ENCODE measurements around the gene FGGY. TPM values are rescaled to one million over a fixed set of nuclear protein-coding genes. Genes with fewer than 3 reads are reported as not detected.

FGGY gene
- total and polyA plus RNA-seq, 11 donors, result 7.2 to 42.9 (median 32.0) TPM

- WGBS, 4 donors, result 38 to 61% (median 59%) methylated on average over 5 of the region's 5 CpGs
- intact Hi-C loops (cut with DNase I), result no loop called here
- H3K27ac ChIP-seq, result no peak overlapping the region
- ATAC-seq (no peak), DNase-seq (no peak)
- no peaks in the 10 kb centered on the region for H3K9me3 ChIP-seq
- H3K36me3 ChIP-seq, result no peaks in the 10 kb centered on the region
- no peaks in the 10 kb centered on the region for H3K27me3 ChIP-seq
- H3K4me3 ChIP-seq, result no peak overlapping the region
- TF ChIP-seq CTCF (IDR thresholded peaks at IDR 0.05), result no peak
- no peak for TF ChIP-seq POLR2A (IDR thresholded peaks at IDR 0.05)
- peaks cover 0 to 6% (median 0%) of the 10 kb centered on the region in 12 donors for H3K4me1 ChIP-seq
Measured at GRCh38 chr1:59543211-59543668, 246.3 kb downstream of the FGGY start.

- ATAC-seq, result no peak
- no peaks in the 10 kb centered on the region for H3K27me3 ChIP-seq
- DNase-seq, result no peak
- no peak overlapping the region for H3K27ac ChIP-seq
- 80 to 98% (median 96%) methylated on average over 3 of the region's 3 CpGs for WGBS, 4 donors
- intact Hi-C loops (cut with DNase I), result no loop called here
- TF ChIP-seq CTCF (IDR thresholded peaks at IDR 0.05), result no peak
- no peak for TF ChIP-seq POLR2A (IDR thresholded peaks at IDR 0.05)
- no peak overlapping the region for H3K4me3 ChIP-seq
- peaks cover 0 to 6% (median 0%) of the 10 kb centered on the region in 12 donors for H3K4me1 ChIP-seq
- H3K9me3 ChIP-seq, result no peaks in the 10 kb centered on the region
- no peaks in the 10 kb centered on the region for H3K36me3 ChIP-seq
Measured at GRCh38 chr1:59544615-59545293, 247.9 kb downstream of the FGGY start.

DNA sequence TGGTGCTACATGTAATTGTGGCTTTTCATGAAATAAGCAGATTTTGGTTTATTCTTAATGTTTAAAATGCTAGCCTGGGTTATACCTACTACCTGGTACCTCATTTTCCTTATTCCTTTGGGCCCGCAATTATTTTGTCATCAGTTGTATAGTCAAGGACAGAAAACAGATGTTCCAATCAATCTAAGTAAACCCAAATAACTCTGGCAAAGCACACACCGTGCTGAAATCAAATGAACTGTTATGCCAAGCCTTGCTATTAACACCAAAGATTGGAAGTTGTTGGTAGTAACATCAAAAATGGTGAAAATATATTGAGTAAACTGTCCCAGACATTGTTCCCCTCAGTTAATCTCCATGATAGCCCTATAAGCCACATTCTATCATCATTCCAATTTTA, 248.9 kb downstream of the FGGY start:
- DNase-seq, result no peak
- intact Hi-C loops (cut with DNase I), result no loop called here
- Histone ChIP-seq H3K36me3 (no peaks in the 10 kb centered on the region), H3K4me3 (no peak overlapping the region), H3K9me3 (no peaks in the 10 kb centered on the region), H3K27ac (no peak overlapping the region), H3K27me3 (no peaks in the 10 kb centered on the region), H3K4me1 (peaks cover 0 to 9% (median 0%) of the 10 kb centered on the region in 12 donors)
- WGBS, 4 donors, result 88 to 91% (median 90%) methylated on average over 2 of the region's 2 CpGs
- TF ChIP-seq CTCF (IDR thresholded peaks at IDR 0.05), result no peak
- TF ChIP-seq POLR2A (IDR thresholded peaks at IDR 0.05), result no peak
- ATAC-seq, result no peak

DNA sequence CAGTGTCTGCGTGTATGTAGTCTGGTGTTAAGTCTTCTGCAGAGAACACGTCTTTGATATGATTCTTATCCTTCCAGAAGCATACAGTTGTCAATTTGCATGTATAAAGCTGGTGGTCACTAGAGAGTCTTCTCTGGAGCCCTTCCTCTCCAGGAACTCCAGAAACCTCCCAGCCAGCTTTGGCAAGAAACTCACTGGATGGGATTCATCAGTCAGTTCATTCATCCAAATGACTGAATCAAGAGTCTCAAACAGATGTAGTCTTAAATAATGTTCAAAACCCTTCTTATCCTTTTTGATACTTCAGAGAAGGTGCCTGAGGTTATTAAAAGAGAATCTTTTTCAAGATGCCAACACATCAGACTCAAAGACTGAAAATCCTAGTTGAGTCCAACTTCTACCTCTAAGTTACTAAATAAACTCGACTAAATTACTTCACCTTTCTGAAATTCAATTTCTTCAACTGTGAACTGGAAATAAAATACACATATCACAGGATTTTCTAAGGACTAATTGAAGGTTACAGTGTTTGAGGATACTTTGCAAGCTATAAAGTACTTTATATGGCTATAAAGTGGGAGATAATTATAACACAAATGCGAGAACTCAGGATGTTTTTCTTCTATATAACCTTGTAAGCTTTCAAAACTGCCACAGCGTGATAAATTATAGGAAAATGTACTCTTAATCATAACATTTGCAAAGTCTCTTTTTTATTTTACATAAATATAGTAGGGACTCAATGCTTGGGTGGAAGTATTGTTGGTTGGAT, 252.4 kb downstream of the FGGY start:
- no peaks in the 10 kb centered on the region for H3K9me3 ChIP-seq
- WGBS, 4 donors, result 91 to 94% (median 94%) methylated on average over 5 of the region's 5 CpGs
- H3K27ac ChIP-seq, result no peak overlapping the region
- no peak for DNase-seq
- ATAC-seq, result no peak
- peaks cover 0 to 11% (median 0%) of the 10 kb centered on the region in 12 donors for H3K4me1 ChIP-seq
- no peak overlapping the region for H3K4me3 ChIP-seq
- no peak for TF ChIP-seq CTCF (IDR thresholded peaks at IDR 0.05)
- no peaks in the 10 kb centered on the region for H3K27me3 ChIP-seq
- intact Hi-C loops (cut with DNase I), result no loop called here
- no peaks in the 10 kb centered on the region for H3K36me3 ChIP-seq
